Endodermal cell (in vitro differentiated cells): ENCODE measurements around the gene NFIC. TPM values are rescaled to one million over a fixed set of nuclear protein-coding genes. Genes with fewer than 3 reads are reported as not detected.
"Not testable (repeated sequence)": the region's sequence is repeated elsewhere in the genome, so short reads cannot be mapped to it uniquely, and the experiment has no call there.

Source experiments
- DNase-seq: peaks from one replicate; pipeline ENCODE4 v3.0.0-alpha.2; 2017
- H3K27ac ChIP-seq: 2 replicates; pipeline ENCODE4 v1.5.1; 2013; ENCODE audit warnings: mild to moderate bottlenecking, low read depth, low read length, moderate library complexity
- H3K27me3 ChIP-seq: 2 replicates; pipeline ENCODE4 v1.6.1; 2013; ENCODE audit warnings: mild to moderate bottlenecking, low read length, moderate library complexity; ENCODE audit not compliant: insufficient read depth, control insufficient read depth, poor library complexity, severe bottlenecking
- H3K36me3 ChIP-seq: 2 replicates; pipeline ENCODE4 v1.7.0; 2013; ENCODE audit warnings: mild to moderate bottlenecking, low read length, moderate library complexity; ENCODE audit not compliant: control insufficient read depth, insufficient read depth
- H3K4me1 ChIP-seq: one replicate; pipeline ENCODE4 v1.7.0; 2013; ENCODE audit warnings: low read length; ENCODE audit not compliant: control insufficient read depth, insufficient read depth
- H3K4me3 ChIP-seq: 2 replicates; pipeline ENCODE4 v1.5.1; 2013; ENCODE audit warnings: mild to moderate bottlenecking, low read length, moderate library complexity
- H3K9ac ChIP-seq: 2 replicates; pipeline ENCODE4 v1.6.1; 2013; ENCODE audit warnings: mild to moderate bottlenecking, low read length, moderate library complexity; ENCODE audit not compliant: poor library complexity, severe bottlenecking; ENCODE audit errors: extremely low read depth
- H3K9me3 ChIP-seq: 2 replicates; pipeline ENCODE4 v1.6.1; 2013; ENCODE audit warnings: mild to moderate bottlenecking, low read length, moderate library complexity; ENCODE audit not compliant: control insufficient read depth
- H3K27ac Mint-ChIP-seq: 2 replicates; pipeline ENCODE4 v1.8.0; 2020; ENCODE audit warnings: mixed read lengths
- H3K27me3 Mint-ChIP-seq: 2 replicates; pipeline ENCODE4 v1.8.0; 2021; ENCODE audit warnings: mild to moderate bottlenecking, mixed read lengths; ENCODE audit not compliant: insufficient read depth
- H3K36me3 Mint-ChIP-seq: 2 replicates; pipeline ENCODE4 v1.8.0; 2020; ENCODE audit warnings: low read depth, mixed read lengths
- H3K4me1 Mint-ChIP-seq: 2 replicates; pipeline ENCODE4 v1.8.0; 2020; ENCODE audit warnings: mixed read lengths
- H3K4me3 Mint-ChIP-seq: 2 replicates; pipeline ENCODE4 v1.8.0; 2020; ENCODE audit warnings: mild to moderate bottlenecking, moderate library complexity, mixed read lengths
- H3K9me3 Mint-ChIP-seq: 2 replicates; pipeline ENCODE4 v1.8.0; 2020; ENCODE audit warnings: mild to moderate bottlenecking, mixed read lengths
- WGBS, 2 experiments: methylation state at CpG; one replicate each; pipeline versions ENCODE4 v1.1.5 to v1.1.7; 2013; ENCODE audit warnings: missing lambda C conversion rate in 2 of 2, mixed read lengths in 1 of 2; ENCODE audit not compliant: insufficient coverage in 1 of 2, insufficient read length in 1 of 2; 5-methylcytosine and 5-hydroxymethylcytosine counted together
- total RNA-seq, 2 donors: library from RNA; stranded (reverse); fragmentation: NEBNext Ultra II Directional in 1 of 2; extraction: Animal tissue kit (Norgen Biotek cat#: 25700) in 1 of 2; gene quantifications; 2 replicates in 1 of 2; 3 replicates in 1 of 2; pipeline ENCODE4 v1.2.1, GENCODE V29; 2021
- TF ChIP-seq, protein P1 (sequence below): fragments of 200-600 bp; sonication (generic); conservative IDR thresholded peaks from 2 replicates; pipeline ENCODE4 v1.5.0; 2021; ENCODE audit warnings: antibody characterized with exemption, mild to moderate bottlenecking

Gene NFIC
- total RNA-seq, 2 donors from 2014 or later = 5.2 to 6.6 TPM

DNA sequence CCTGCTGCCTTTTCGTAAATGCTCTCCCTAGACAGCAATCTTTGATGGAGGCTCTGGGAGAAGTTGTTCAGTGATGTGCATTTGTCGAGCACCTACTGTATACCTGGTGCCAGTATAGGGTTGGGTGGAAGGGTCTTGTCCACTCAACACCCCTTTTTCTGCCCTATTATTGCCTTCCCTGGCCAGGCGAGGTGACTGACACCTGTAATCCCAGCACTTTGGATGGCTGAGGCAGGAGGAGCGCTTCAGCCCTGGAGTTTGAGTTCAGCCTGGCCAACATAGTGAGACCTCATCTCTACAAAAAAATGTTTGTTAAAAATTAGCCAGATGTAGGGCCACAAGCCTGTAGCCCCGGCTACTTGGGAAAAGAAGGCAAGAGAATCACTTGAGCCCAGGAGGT is 49.3 kb downstream of the NFIC start:
- H3K27ac ChIP-seq = no peak overlapping the region
- H3K4me3 Mint-ChIP-seq = no peak overlapping the region
- WGBS, 2 experiments = 94% methylated on average over 4 of the region's 5 CpGs
- no peak overlapping the region for H3K9ac ChIP-seq
- H3K27me3 ChIP-seq = no peaks in the 10 kb centered on the region
- H3K27me3 Mint-ChIP-seq = peaks cover 8% of the 10 kb centered on the region
- no peaks in the 10 kb centered on the region for H3K36me3 ChIP-seq
- H3K27ac Mint-ChIP-seq = no peak overlapping the region
- DNase-seq = no peak
- no peaks in the 10 kb centered on the region for H3K9me3 ChIP-seq
- TF ChIP-seq, protein P1, sequence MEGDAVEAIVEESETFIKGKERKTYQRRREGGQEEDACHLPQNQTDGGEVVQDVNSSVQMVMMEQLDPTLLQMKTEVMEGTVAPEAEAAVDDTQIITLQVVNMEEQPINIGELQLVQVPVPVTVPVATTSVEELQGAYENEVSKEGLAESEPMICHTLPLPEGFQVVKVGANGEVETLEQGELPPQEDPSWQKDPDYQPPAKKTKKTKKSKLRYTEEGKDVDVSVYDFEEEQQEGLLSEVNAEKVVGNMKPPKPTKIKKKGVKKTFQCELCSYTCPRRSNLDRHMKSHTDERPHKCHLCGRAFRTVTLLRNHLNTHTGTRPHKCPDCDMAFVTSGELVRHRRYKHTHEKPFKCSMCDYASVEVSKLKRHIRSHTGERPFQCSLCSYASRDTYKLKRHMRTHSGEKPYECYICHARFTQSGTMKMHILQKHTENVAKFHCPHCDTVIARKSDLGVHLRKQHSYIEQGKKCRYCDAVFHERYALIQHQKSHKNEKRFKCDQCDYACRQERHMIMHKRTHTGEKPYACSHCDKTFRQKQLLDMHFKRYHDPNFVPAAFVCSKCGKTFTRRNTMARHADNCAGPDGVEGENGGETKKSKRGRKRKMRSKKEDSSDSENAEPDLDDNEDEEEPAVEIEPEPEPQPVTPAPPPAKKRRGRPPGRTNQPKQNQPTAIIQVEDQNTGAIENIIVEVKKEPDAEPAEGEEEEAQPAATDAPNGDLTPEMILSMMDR = no peak
- no peaks in the 10 kb centered on the region for H3K36me3 Mint-ChIP-seq
- no peaks in the 10 kb centered on the region for H3K4me1 ChIP-seq
- H3K9me3 Mint-ChIP-seq = no peaks in the 10 kb centered on the region
- H3K4me3 ChIP-seq = no peak overlapping the region
- H3K4me1 Mint-ChIP-seq = no peaks in the 10 kb centered on the region

DNA sequence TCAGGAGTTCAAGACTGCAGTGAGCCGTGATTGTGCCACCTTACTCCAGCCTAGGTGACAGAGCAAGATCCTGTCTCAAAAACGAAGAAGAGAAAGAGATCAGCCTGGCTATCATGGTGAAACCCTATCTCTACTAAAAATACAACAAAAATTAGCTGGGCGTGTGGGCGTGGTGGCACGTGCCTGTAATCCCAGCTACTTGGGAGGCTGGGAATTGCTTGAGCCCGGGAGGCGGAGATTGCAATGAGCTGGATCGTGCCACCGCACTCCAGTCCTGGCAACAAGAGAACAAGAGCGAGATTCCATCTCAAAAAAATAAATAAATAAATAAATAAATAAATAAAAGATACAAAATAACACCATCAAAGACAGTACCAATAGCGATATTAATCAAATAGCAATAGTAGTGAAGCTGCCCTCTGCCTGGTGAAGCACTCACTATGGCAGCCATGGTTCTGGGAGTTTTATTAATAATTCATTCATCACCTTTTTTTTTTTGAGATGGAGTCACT is 53.9 kb downstream of the NFIC start:
- H3K9ac ChIP-seq = no peak overlapping the region
- no peak overlapping the region for H3K27ac ChIP-seq
- H3K27ac Mint-ChIP-seq = no peak overlapping the region
- no peaks in the 10 kb centered on the region for H3K9me3 ChIP-seq
- H3K9me3 Mint-ChIP-seq = no peaks in the 10 kb centered on the region
- no peaks in the 10 kb centered on the region for H3K4me1 ChIP-seq
- no peaks in the 10 kb centered on the region for H3K27me3 ChIP-seq
- H3K36me3 Mint-ChIP-seq = no peaks in the 10 kb centered on the region
- DNase-seq = no peak
- no peaks in the 10 kb centered on the region for H3K36me3 ChIP-seq
- no peaks in the 10 kb centered on the region for H3K4me1 Mint-ChIP-seq
- WGBS, 2 experiments = 92% methylated on average over 10 of the region's 11 CpGs; no CpG with 5 or more reads in 1 of the 2 experiments
- TF ChIP-seq, protein P1 = no peak
- H3K27me3 Mint-ChIP-seq = peaks cover 2% of the 10 kb centered on the region
- no peak overlapping the region for H3K4me3 ChIP-seq
- no peak overlapping the region for H3K4me3 Mint-ChIP-seq

DNA sequence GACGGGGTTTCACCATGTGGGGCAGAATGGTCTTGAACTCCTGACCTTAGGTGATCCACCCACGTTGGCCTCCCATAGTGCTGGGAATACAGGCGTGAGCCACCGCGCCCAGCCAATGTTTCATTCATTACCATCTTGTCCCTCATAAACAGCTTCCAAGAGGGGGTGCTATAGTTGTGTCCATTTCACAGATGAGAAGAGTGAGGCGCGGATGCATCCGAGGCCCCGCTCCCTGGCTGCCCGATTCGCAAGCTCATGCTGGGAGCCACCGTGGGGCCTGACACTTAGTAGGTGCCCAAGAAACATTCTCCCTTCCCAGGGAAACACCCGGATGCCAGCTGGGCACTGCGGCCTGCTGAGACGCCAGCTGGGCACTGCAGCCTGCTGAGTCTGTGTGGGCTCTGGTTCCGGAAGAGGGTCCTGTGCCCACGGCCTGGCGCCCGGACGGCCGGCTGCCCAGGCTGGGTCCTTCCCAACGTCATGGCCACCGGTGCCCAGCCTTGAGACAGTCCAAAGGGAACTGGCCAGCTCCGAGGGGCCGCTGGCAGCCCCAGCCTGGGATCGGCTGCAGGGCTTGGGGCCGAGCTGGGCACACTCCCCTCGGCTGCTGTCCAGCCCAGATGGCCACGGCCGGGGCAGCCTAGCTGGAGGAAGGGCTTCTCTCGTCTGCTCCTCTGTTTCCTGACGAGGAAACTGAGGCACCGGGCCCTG is 54.7 kb downstream of the NFIC start:
- 82 to 85% methylated on average over 18 to 33 of the region's 33 CpGs for WGBS, 2 experiments

DNA sequence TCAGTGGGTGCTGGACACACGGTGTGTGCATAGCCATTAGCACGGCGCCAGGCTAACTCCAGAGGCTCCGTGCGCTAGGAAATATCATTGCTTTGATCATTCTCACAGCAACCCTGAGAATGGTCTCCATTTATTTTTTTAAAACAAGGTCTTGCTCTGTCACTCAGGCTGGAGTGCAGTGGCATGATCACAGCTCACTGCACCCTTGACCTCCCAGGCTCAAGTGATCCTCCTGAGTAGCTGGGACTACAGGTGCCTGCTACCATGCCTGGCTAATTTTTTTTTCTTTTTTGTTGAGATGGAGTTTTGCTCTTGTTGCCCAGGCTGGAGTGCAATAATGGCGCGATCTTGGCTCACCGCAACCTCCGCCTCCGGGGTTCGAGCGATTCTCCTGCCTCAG is 55.3 kb downstream of the NFIC start:
- not testable (repeated sequence) for H3K27ac ChIP-seq, H3K27ac Mint-ChIP-seq, H3K9me3 ChIP-seq

More for the DNA sequence above, 54.7 kb downstream of the NFIC start:
- H3K9me3 Mint-ChIP-seq = no peaks in the 10 kb centered on the region
- H3K9ac ChIP-seq = no peak overlapping the region
- no peak for DNase-seq
- no peak overlapping the region for H3K27ac ChIP-seq
- no peak overlapping the region for H3K4me3 ChIP-seq
- H3K9me3 ChIP-seq = no peaks in the 10 kb centered on the region
- no peaks in the 10 kb centered on the region for H3K4me1 ChIP-seq
- H3K27me3 ChIP-seq = no peaks in the 10 kb centered on the region
- TF ChIP-seq, protein P1 = no peak
- no peaks in the 10 kb centered on the region for H3K36me3 Mint-ChIP-seq
- H3K4me1 Mint-ChIP-seq = no peaks in the 10 kb centered on the region
- no peaks in the 10 kb centered on the region for H3K36me3 ChIP-seq
- no peak overlapping the region for H3K4me3 Mint-ChIP-seq
- H3K27me3 Mint-ChIP-seq = peaks cover 2% of the 10 kb centered on the region
- no peak overlapping the region for H3K27ac Mint-ChIP-seq

More for the DNA sequence above, 55.3 kb downstream of the NFIC start:
- not testable (repeated sequence) for H3K4me3 ChIP-seq, H3K9ac ChIP-seq, H3K27me3 ChIP-seq, H3K36me3 Mint-ChIP-seq, H3K4me3 Mint-ChIP-seq, H3K4me1 Mint-ChIP-seq, H3K4me1 ChIP-seq, DNase-seq, H3K36me3 ChIP-seq, H3K9me3 Mint-ChIP-seq, H3K27me3 Mint-ChIP-seq
- 93 to 98% methylated on average over 5 to 12 of the region's 12 CpGs for WGBS, 2 experiments
